Chondrocyte (in vitro differentiated cells): ENCODE results near the gene ATAD3C. TPM values are rescaled to one million over a fixed set of nuclear protein-coding genes. Genes with fewer than 3 reads are reported as not detected.

Experiments
- total RNA-seq: library from RNA; stranded (reverse); gene quantifications from 3 replicates; pipeline ENCODE4 v1.2.1, GENCODE V29; 2021

The ATAD3C gene
- total RNA-seq, 1 donor from 2014 or later = 1.3 TPM

Other genes starting within 250 kb of the ATAD3C start
- not detected in 3 replicates for gene TNFRSF18, start 243.1 kb upstream of the ATAD3C start, total RNA-seq
- 0.24 to 0.59 TPM in 2 of 3 replicates, not detected in the other for gene TNFRSF4, start 235.5 kb upstream of the ATAD3C start, total RNA-seq
- 164 to 191 TPM (median 165 TPM) in 3 replicates for gene SDF4, start 217.7 kb upstream of the ATAD3C start, total RNA-seq
- 37.4 to 39.6 TPM (median 39.6 TPM) in 3 replicates for gene B3GALT6, start 217.5 kb upstream of the ATAD3C start, total RNA-seq
- 1.3 to 2.1 TPM (median 1.7 TPM) in 3 replicates for gene C1QTNF12, start 203.0 kb upstream of the ATAD3C start, total RNA-seq
- gene UBE2J2, start 175.8 kb upstream of the ATAD3C start, total RNA-seq = 49.2 to 57.5 TPM (median 52.0 TPM) in 3 replicates
- gene SCNN1D, start 169.3 kb upstream of the ATAD3C start, total RNA-seq = 6.6 to 7.4 TPM (median 6.7 TPM) in 3 replicates
- 51.9 to 77.5 TPM (median 57.5 TPM) in 3 replicates for gene ACAP3, start 141.8 kb upstream of the ATAD3C start, total RNA-seq
- gene PUSL1, start 141.1 kb upstream of the ATAD3C start, total RNA-seq = 21.6 to 22.3 TPM (median 22.1 TPM) in 3 replicates
- 67.3 to 87.0 TPM (median 73.8 TPM) in 3 replicates for gene INTS11, start 125.0 kb upstream of the ATAD3C start, total RNA-seq
- gene CPTP, start 124.9 kb upstream of the ATAD3C start, total RNA-seq = 19.4 to 23.3 TPM (median 23.1 TPM) in 3 replicates
- 0.28 to 0.68 TPM (median 0.37 TPM) in 3 replicates for gene TAS1R3, start 118.4 kb upstream of the ATAD3C start, total RNA-seq
- gene DVL1, start 100.3 kb upstream of the ATAD3C start, total RNA-seq = 59.6 to 66.5 TPM (median 59.9 TPM) in 3 replicates
- gene MXRA8, start 91.1 kb upstream of the ATAD3C start, total RNA-seq = 154 to 238 TPM (median 158 TPM) in 3 replicates
- gene AURKAIP1, start 74.5 kb upstream of the ATAD3C start, total RNA-seq = 86.8 to 128 TPM (median 89.0 TPM) in 3 replicates
- gene CCNL2, start 50.4 kb upstream of the ATAD3C start, total RNA-seq = 153 to 176 TPM (median 161 TPM) in 3 replicates
- 69.2 to 95.3 TPM (median 75.7 TPM) in 3 replicates for gene MRPL20, start 42.4 kb upstream of the ATAD3C start, total RNA-seq
- not detected in 3 replicates for gene ANKRD65, start 28.4 kb upstream of the ATAD3C start, total RNA-seq
- gene VWA1, start 14.0 kb upstream of the ATAD3C start, total RNA-seq = 12.5 to 27.2 TPM (median 24.3 TPM) in 3 replicates
- 24.3 to 31.9 TPM (median 24.7 TPM) in 3 replicates for gene ATAD3B, start 22.1 kb downstream of the ATAD3C start, total RNA-seq
- 29.9 to 39.6 TPM (median 34.6 TPM) in 3 replicates for gene ATAD3A, start 62.5 kb downstream of the ATAD3C start, total RNA-seq
- gene TMEM240, start 90.9 kb downstream of the ATAD3C start, total RNA-seq = 3.6 to 6.1 TPM (median 5.8 TPM) in 3 replicates
- 99.7 to 129 TPM (median 100 TPM) in 3 replicates for gene SSU72, start 125.2 kb downstream of the ATAD3C start, total RNA-seq
- 23.3 to 32.6 TPM (median 24.8 TPM) in 3 replicates for gene FNDC10, start 150.4 kb downstream of the ATAD3C start, total RNA-seq
- gene MIB2, start 165.8 kb downstream of the ATAD3C start, total RNA-seq = 73.8 to 86.7 TPM (median 76.4 TPM) in 3 replicates
- 18.3 to 71.4 TPM (median 68.7 TPM) in 3 replicates for gene MMP23B, start 182.5 kb downstream of the ATAD3C start, total RNA-seq
- 21.1 to 24.2 TPM (median 21.8 TPM) in 3 replicates for gene CDK11B, start 209.3 kb downstream of the ATAD3C start, total RNA-seq
- gene SLC35E2B, start 243.1 kb downstream of the ATAD3C start, total RNA-seq = 50.9 to 52.2 TPM (median 51.6 TPM) in 3 replicates